Measurements from ENCODE around the gene SCAPER. TPM values are rescaled to one million over a fixed set of nuclear protein-coding genes. Genes with fewer than 3 reads are reported as not detected.

SCAPER gene
- total RNA-seq, 1 experiment from 2014 or later, result 4.6 TPM

GRCh38 chr15:76344893-76345582 lies 560.1 kb downstream of the SCAPER start:
- no peak for DNase-seq (ENCODE audit: low read depth)
- in situ Hi-C loops (cut with HindIII; ENCODE audit: low pct_unique_long_range_greater_than_20kb, low sequenced_read_pairs), result no loop called here

- DNase-seq (ENCODE audit: low read depth), result no peak
- in situ Hi-C loops (cut with HindIII; ENCODE audit: low pct_unique_long_range_greater_than_20kb, low sequenced_read_pairs), result no loop called here
These were observed 561.7 kb downstream of the SCAPER start for GRCh38 chr15:76343313-76343996.

- in situ Hi-C loops (cut with HindIII; ENCODE audit: low pct_unique_long_range_greater_than_20kb, low sequenced_read_pairs), result no loop called here
- no peak for DNase-seq (ENCODE audit: low read depth)
These were observed 562.5 kb downstream of the SCAPER start for GRCh38 chr15:76342382-76343201.

GRCh38 chr15:76342058-76342381 lies 563.1 kb downstream of the SCAPER start:
- no peak for DNase-seq (ENCODE audit: low read depth)
- in situ Hi-C loops (cut with HindIII; ENCODE audit: low pct_unique_long_range_greater_than_20kb, low sequenced_read_pairs), result no loop called here

- no peak for DNase-seq (ENCODE audit: low read depth)
- in situ Hi-C loops (cut with HindIII; ENCODE audit: low pct_unique_long_range_greater_than_20kb, low sequenced_read_pairs), result no loop called here
These were observed 563.6 kb downstream of the SCAPER start for GRCh38 chr15:76341366-76342057.

GRCh38 chr15:76340803-76341365 lies 564.3 kb downstream of the SCAPER start:
- in situ Hi-C loops (cut with HindIII; ENCODE audit: low pct_unique_long_range_greater_than_20kb, low sequenced_read_pairs), result no loop called here
- no peak for DNase-seq (ENCODE audit: low read depth)

- in situ Hi-C loops (cut with HindIII; ENCODE audit: low pct_unique_long_range_greater_than_20kb, low sequenced_read_pairs), result no loop called here
- no peak for DNase-seq (ENCODE audit: low read depth)
These were observed 564.8 kb downstream of the SCAPER start for GRCh38 chr15:76340198-76340802.

- in situ Hi-C loops (cut with HindIII; ENCODE audit: low pct_unique_long_range_greater_than_20kb, low sequenced_read_pairs), result no loop called here
- DNase-seq (ENCODE audit: low read depth), result no peak
These were observed 565.6 kb downstream of the SCAPER start for GRCh38 chr15:76339305-76340197.

- DNase-seq (ENCODE audit: low read depth), result no peak
- in situ Hi-C loops (cut with HindIII; ENCODE audit: low pct_unique_long_range_greater_than_20kb, low sequenced_read_pairs), result no loop called here
These were observed 566.4 kb downstream of the SCAPER start for GRCh38 chr15:76338486-76339304.

- in situ Hi-C loops (cut with HindIII; ENCODE audit: low pct_unique_long_range_greater_than_20kb, low sequenced_read_pairs), result no loop called here
- DNase-seq (ENCODE audit: low read depth), result no peak
These were observed 567.2 kb downstream of the SCAPER start for GRCh38 chr15:76337696-76338485.

- in situ Hi-C loops (cut with HindIII; ENCODE audit: low pct_unique_long_range_greater_than_20kb, low sequenced_read_pairs), result no loop called here
- no peak for DNase-seq (ENCODE audit: low read depth)
These were observed 568.0 kb downstream of the SCAPER start for GRCh38 chr15:76337059-76337695.

- DNase-seq (ENCODE audit: low read depth), result peak; percentile 88
- in situ Hi-C loops (cut with HindIII; ENCODE audit: low pct_unique_long_range_greater_than_20kb, low sequenced_read_pairs), result no loop called here
These were observed 568.7 kb downstream of the SCAPER start, which contains the start of gene ISL2 for GRCh38 chr15:76336254-76337058. TSS of gene ISL2 (plus strand) at chr15:76336773. CDS start at chr15:76336884, 111 bp downstream.

- DNase-seq (ENCODE audit: low read depth), result no peak
- in situ Hi-C loops (cut with HindIII; ENCODE audit: low pct_unique_long_range_greater_than_20kb, low sequenced_read_pairs), result no loop called here
These were observed 569.6 kb downstream of the SCAPER start for GRCh38 chr15:76335307-76336253.

Measured in Caki2 (cell line).